OCI-LY3 (cell line): ENCODE measurements around the gene AKAP6.

Experiments used
- H2AFZ ChIP-seq: fragments of 200-600, 300-600 bp; shearing (Covaris generic); 2 replicates; pipeline ENCODE4 v1.6.0; 2014; ENCODE audit warnings: antibody characterized with exemption, low read depth, low read length
- H3K27ac ChIP-seq: fragments of 200-600, 300-600 bp; sonication (generic); 2 replicates; pipeline ENCODE4 v1.5.1; 2014; ENCODE audit warnings: mild to moderate bottlenecking, low read length, moderate library complexity, mixed read lengths
- H3K27me3 ChIP-seq: fragments of 200-600, 300-600 bp; sonication (generic); 2 replicates; pipeline ENCODE4 v1.6.1; 2014; ENCODE audit warnings: low read depth, low read length, mixed read lengths
- H3K36me3 ChIP-seq: fragments of 200-600, 300-600 bp; sonication (generic); replicated peaks from 2 replicates; pipeline ENCODE3; 2014; ENCODE audit warnings: low read depth, low read length, mixed read lengths
- H3K4me1 ChIP-seq: fragments of 300-600, 200-600 bp; sonication (generic); 2 replicates; pipeline ENCODE4 v1.6.1; 2014; ENCODE audit warnings: low read length, mixed read lengths
- H3K4me2 ChIP-seq: fragments of 200-600, 300-600 bp; sonication (generic); 2 replicates; pipeline ENCODE4 v1.6.1; 2014; ENCODE audit warnings: low read length, mixed read lengths
- H3K4me3 ChIP-seq: fragments of 300-600, 200-600 bp; sonication (generic); 2 replicates; pipeline ENCODE4 v1.5.1; 2014; ENCODE audit warnings: antibody characterized with exemption, mild to moderate bottlenecking, low read length, moderate library complexity
- H3K79me2 ChIP-seq: fragments of 300-600, 200-600 bp; shearing (Covaris generic); 2 replicates; pipeline ENCODE4 v1.6.1; 2014; ENCODE audit warnings: mild to moderate bottlenecking, low read length, mixed read lengths
- H3K9ac ChIP-seq: fragments of 300-600, 200-600 bp; shearing (Covaris generic); 2 replicates; pipeline ENCODE4 v1.6.0; 2014; ENCODE audit warnings: mild to moderate bottlenecking, low read length, moderate library complexity
- H3K9me3 ChIP-seq: fragments of 200-600, 300-600 bp; shearing (Covaris generic); 2 replicates; pipeline ENCODE4 v1.6.1; 2014; ENCODE audit warnings: low read length, mixed read lengths; ENCODE audit not compliant: insufficient read depth
- H4K20me1 ChIP-seq: fragments of 200-600, 300-600 bp; sonication (generic); 2 replicates; pipeline ENCODE4 v1.6.1; 2016; ENCODE audit warnings: low read length, mixed read lengths; ENCODE audit not compliant: insufficient read depth
- EZH2phosphoT487 ChIP-seq: fragments of 200-600 bp; shearing (Covaris generic); IDR thresholded peaks from 2 replicates; pipeline ENCODE4 v1.6.1; 2018; ENCODE audit warnings: antibody characterized with exemption, mixed run types, low read depth
- TF ChIP-seq, protein P1 (sequence below): fragments of 200-600, 300-600 bp; sonication (generic); IDR thresholded peaks from 2 replicates; pipeline ENCODE4 v1.5.1; 2014; ENCODE audit warnings: antibody characterized with exemption, low read length, low read depth

AKAP6 gene

DNA sequence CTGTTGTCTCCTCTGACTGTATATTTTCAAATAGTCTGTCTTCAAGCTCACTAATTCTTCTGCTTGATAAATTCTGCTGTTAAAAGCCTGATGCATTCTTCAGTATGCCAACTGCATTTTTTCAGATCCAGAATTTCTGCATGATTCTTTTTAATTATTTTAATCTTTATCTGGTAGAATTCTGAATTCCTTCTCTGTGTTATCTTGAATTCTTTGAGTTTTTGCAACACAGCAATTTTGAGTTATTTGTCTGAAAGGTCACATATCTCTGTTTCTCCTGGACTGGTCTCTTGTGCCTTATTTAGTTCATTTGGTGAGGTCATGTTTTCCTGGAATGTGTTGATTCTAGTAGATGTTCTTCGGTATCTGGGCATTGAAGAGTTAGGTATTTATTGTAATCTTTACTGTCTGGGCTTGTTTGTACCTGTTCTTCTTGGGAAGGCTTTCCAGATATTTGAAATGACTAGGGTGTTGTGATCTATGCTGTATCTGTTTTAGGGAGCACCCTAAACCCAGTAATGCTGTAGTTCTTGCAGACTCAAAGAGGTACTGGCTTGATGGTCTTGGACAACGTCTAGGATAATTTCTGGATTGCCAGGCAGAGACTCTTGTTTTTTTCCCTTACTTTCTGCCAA, 415.8 kb downstream of the AKAP6 start:
- Histone ChIP-seq H2AFZ (no peak overlapping the region), H3K4me2 (no peak overlapping the region), H3K4me1 (peaks cover 7% of the 10 kb centered on the region), H3K27ac (no peak overlapping the region), H3K27me3 (no peaks in the 10 kb centered on the region), H3K79me2 (no peaks in the 10 kb centered on the region), H3K9me3 (no peaks in the 10 kb centered on the region), H4K20me1 (no peaks in the 10 kb centered on the region), H3K36me3 (no peaks in the 10 kb centered on the region), H3K9ac (no peak overlapping the region), H3K4me3 (no peak overlapping the region)
- TF ChIP-seq EZH2phosphoT487, result no peak
- TF ChIP-seq, protein P1, sequence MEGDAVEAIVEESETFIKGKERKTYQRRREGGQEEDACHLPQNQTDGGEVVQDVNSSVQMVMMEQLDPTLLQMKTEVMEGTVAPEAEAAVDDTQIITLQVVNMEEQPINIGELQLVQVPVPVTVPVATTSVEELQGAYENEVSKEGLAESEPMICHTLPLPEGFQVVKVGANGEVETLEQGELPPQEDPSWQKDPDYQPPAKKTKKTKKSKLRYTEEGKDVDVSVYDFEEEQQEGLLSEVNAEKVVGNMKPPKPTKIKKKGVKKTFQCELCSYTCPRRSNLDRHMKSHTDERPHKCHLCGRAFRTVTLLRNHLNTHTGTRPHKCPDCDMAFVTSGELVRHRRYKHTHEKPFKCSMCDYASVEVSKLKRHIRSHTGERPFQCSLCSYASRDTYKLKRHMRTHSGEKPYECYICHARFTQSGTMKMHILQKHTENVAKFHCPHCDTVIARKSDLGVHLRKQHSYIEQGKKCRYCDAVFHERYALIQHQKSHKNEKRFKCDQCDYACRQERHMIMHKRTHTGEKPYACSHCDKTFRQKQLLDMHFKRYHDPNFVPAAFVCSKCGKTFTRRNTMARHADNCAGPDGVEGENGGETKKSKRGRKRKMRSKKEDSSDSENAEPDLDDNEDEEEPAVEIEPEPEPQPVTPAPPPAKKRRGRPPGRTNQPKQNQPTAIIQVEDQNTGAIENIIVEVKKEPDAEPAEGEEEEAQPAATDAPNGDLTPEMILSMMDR, result no peak

DNA sequence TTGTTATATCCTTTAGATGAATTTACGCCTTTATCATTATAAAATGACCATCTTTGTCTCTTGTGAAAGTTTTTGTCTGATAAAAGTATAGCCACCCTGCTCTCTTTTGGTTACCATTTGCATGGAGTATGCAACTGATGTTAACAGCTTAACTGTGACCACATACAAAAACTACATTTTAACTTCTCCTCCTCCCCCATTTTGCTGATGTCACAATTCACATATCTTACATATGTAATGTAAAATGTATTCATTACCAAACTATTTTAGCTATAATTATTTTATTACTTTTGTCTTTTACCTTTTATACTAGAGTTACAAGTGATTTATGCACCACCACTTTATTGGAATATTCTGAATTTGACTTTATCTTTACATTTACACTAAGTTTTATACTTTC, 425.1 kb downstream of the AKAP6 start:
- Histone ChIP-seq H3K27me3 (no peaks in the 10 kb centered on the region), H3K4me2 (no peak overlapping the region), H3K9ac (no peak overlapping the region), H3K79me2 (no peaks in the 10 kb centered on the region), H3K27ac (no peak overlapping the region), H2AFZ (no peak overlapping the region), H4K20me1 (no peaks in the 10 kb centered on the region), H3K4me1 (no peaks in the 10 kb centered on the region), H3K9me3 (peaks cover 9% of the 10 kb centered on the region), H3K4me3 (no peak overlapping the region), H3K36me3 (no peaks in the 10 kb centered on the region)
- TF ChIP-seq EZH2phosphoT487, result no peak
- TF ChIP-seq, protein P1, result no peak

DNA sequence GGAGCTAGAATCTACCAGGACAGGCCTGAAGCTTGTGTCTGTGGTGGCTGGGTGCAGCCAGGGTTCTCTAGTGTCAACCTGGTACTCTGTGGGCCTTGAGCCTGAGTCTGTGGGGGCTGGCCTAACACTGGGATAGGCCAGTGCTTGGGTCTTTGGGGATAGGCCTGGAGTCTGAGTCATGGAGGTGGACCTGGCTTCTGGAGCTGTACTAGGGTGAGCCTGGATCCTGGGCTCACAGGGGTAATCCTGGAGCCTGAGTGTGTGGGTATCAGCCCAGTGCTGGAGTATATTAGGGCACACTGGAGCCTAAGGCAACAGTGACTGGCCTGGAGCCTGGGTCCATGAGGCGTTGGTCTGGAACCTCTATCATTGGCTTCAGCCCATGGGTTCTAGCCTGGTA, 427.1 kb downstream of the AKAP6 start:
- Histone ChIP-seq H3K79me2 (no peaks in the 10 kb centered on the region), H3K36me3 (no peaks in the 10 kb centered on the region), H3K4me3 (no peak overlapping the region), H3K4me1 (no peaks in the 10 kb centered on the region), H3K27ac (no peak overlapping the region), H3K9me3 (peaks cover 9% of the 10 kb centered on the region), H2AFZ (no peak overlapping the region), H4K20me1 (no peaks in the 10 kb centered on the region), H3K9ac (no peak overlapping the region), H3K4me2 (no peak overlapping the region), H3K27me3 (no peaks in the 10 kb centered on the region)
- TF ChIP-seq, protein P1, result no peak
- TF ChIP-seq EZH2phosphoT487, result no peak

DNA sequence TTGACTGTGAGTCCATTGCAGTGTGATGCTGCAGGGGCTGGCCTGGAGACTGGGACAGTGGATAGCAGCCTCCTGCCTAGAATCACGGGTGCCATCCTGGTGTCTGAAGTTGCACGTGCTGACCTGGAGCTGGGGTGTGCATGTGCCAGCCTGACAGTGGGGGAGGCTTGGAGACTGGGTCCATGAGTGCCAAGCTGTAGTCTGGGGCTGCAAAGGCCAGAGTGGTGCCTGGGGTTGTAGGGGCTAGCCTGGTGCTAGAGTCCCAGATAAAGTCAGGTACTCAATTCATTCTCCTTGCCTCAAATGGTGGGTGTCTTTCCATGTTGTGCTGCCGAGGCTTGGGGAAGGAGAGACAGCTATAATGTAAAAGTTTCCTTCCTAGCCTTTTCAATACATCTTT, 427.7 kb downstream of the AKAP6 start:
- peaks cover 9% of the 10 kb centered on the region for H3K9me3 ChIP-seq
- H3K4me3 ChIP-seq, result no peak overlapping the region
- H3K79me2 ChIP-seq, result no peaks in the 10 kb centered on the region
- no peak overlapping the region for H3K27ac ChIP-seq
- no peak overlapping the region for H3K9ac ChIP-seq
- no peak overlapping the region for H2AFZ ChIP-seq
- H4K20me1 ChIP-seq, result no peaks in the 10 kb centered on the region
- no peaks in the 10 kb centered on the region for H3K4me1 ChIP-seq
- no peaks in the 10 kb centered on the region for H3K36me3 ChIP-seq
- no peaks in the 10 kb centered on the region for H3K27me3 ChIP-seq
- H3K4me2 ChIP-seq, result no peak overlapping the region
- TF ChIP-seq, protein P1, result no peak
- no peak for TF ChIP-seq EZH2phosphoT487
